HG02759 (cell line): ENCODE measurements around the gene NPDC1.

Source experiments
- ATAC-seq: cut with Tn5 transposase; IDR thresholded peaks from one replicate; pipeline ENCODE4 v1.9.1; 2021; ENCODE audit warnings: mild to moderate bottlenecking, moderate library complexity; ENCODE audit not compliant: unreplicated experiment

Gene NPDC1

DNA sequence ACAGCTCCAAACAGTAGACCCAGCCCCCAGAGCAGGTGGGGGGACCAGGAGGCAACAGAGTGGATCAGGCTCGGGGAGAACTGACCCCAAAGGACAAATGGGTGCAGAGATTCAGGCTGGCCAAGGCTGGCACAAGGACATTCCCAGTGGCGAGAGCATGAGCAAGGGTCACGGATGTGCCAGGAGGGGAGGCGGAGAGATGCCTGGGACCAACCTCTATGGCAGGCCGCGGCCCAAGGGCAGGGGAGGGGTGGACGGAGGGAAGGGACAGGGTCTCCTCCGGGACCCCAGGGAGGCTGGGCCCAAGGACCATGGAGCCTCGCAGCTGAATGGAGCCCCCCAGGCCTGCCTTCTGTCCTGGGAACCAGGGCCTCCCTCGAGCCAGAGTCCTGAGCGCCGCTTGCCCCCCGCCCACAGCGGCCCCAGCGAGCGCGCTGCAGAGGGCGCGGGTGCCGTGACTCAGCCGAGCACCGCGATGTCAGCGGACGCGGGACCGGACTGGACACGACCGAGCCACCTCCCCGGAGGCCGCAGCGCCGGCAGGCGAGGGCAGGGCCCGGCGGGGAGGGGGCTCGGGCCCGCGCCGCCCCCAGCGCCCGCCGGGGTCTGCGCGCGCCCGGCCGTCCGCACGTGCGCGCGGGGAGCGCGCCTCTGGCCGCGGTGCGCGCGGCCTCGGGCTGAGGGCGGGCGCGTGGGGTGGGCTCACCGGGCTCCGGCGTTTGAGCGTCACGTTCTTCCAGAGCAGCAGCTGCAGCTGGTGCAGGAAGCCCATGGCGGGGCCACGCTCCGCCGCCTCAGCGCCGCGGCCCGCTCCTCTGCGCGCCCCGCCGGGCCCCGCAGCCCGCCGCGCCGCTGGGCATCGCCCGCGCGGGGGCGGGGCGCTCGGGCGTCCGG lies 18.4 kb downstream of the NPDC1 start, which contains the start of gene ABCA2:
Gene ABCA2, minus strand, starts transcription at position 869 of the 894 bp plus-strand sequence. Its CDS starts 97 bp downstream, at position 772.
- ATAC-seq = peak; percentile 18

DNA sequence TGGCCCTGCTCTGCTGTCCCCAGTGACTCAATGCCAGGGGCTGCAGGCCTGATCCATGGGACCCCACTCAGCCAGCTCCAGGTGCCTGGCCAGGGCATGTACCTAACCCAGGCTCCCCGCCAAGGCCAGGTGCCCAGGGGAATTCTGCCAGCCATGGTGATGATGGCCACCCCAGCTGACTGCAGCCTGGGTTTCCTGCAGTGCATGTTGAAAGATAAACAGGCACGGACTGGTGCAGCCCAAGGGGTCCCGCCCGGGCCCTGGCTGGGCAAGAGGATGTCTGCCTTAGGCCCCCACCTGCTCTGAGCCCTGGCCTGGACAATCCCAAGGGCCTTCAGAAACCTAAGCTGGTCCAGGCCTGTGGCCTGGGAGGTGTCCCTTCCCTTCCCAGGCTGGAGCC lies 19.1 kb downstream of the NPDC1 start:
- no peak for ATAC-seq

DNA sequence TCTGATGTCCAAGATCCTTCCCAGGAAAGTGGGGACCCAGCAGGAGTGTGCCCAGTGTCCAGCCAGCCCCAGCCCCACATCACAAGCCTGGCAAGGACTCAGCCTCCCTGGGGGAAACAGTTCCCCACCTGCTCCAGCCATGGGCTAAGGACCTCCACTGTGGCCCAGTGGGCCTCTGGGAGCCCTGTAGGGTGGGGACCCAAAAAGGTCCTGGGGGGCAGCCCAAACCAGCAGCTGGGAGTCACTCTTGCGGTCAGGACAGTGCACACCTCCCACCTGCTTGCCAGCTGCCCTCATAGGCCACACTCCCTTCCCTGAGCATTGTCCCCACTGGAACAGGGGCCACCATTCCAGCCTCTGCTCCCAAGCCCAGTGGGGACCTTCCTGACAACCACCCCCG lies 19.6 kb downstream of the NPDC1 start:
- no peak for ATAC-seq

DNA sequence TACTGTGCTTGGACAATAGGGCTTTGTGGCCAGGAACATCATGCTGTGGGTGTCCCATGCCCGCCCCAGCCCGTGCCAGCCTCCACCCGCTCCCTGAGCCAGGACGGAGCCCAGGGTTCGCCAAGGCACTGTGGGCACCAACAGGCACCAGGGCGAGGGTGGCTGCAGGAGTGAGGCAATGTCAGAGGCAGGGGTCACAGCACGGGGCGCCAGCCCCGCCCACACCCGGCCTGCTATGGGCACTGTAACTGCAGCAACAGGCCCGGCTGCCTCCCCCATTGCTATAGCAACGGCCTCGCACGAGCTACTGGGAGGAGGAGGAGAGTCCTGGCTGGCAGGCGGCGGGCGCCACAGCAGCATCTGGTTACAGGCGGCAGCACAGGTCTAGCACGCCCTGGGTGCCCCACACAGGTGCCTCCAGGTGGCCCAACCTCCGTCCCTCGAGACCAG lies 20.4 kb downstream of the NPDC1 start:
- no peak for ATAC-seq

DNA sequence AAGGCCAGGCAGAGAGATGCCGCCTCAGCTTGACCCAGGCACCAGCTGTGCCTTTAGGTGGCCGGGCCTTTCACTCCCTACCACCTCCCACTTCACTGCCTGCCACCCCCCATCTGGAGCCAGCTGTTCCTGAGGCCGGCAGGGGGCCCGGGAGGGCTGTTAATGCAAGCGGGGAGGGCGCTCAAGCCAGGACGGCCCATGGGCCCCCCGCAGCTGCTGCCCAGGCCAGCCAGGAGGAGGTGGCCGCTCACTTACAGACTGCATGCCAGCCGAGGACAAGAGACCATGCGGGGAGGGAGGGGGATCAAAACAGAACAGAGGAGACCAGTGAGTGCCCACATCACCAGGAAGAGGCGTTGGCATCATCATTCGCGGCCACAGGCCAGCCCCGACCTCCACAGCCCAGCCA lies 22.4 kb downstream of the NPDC1 start:
- ATAC-seq = no peak

DNA sequence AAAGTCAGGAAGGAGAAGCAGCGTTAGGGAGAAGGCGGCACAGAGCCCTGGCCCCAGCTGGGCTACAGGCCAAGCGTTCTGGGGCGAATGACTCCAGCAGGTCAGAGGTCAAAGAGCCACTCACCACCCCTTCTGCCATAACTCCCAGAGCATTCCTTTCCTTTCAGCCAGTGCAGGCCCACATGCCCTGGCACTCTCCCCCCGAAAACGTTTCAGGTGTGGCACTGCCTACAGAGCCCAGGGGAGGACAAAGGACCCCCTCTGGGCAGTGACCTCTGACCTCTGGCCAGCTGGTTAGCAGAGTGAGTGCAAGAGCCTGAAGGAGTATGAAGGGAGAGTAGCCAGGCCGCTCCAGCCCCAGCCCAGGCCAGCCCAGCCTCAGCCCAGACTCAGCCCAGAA lies 22.8 kb downstream of the NPDC1 start:
- no peak for ATAC-seq

DNA sequence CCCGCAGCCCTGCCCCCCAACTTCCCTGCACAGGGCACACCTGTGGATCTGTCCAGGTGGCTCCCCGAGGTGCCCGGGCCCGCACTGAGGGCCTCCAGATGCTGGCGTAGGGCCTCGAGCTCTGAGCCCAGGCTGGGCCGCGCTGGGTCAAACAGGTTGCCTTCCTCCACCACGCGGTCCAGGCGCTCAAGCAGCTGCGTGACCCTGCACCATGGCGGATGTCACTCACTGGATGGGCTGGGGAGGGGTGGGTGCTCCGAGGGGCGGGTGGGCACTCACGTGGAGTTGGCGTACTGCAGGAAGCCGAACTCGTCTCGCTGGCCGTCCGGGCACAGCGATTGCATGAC lies 23.3 kb downstream of the NPDC1 start:
- no peak for ATAC-seq

DNA sequence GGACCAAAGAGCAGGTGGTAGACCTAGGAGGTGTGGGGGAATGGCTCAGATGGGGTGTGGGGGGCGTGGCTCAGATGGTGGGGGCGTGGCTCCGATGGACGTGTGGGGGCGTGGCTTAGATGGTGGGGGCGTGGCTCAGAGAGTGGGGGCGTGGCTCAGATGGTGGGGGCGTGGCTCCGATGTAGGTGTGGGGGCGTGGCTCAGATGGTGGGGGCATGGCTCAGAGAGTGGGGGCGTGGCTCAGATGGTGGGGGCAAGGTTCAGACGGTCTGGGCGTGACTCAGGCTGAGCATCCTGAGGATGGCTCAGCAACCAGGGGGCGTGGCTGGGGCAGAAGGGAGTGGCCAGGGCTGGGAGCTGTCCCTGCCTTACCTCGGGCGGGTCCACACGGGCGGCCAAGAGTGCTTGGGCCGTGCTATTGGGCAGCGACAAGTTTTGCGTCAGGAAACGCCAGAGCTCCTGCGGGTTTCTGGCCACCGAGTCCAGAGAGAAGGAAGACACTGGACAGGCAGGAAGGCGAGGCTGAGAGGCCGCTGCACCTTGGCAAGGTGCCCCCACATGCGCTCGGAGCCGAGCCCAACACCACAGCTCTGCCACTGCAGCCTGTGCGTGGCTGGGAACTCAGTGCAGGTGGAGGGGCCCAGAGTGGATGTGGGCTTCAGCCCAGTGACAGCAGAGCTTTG lies 23.9 kb downstream of the NPDC1 start:
- no peak for ATAC-seq

DNA sequence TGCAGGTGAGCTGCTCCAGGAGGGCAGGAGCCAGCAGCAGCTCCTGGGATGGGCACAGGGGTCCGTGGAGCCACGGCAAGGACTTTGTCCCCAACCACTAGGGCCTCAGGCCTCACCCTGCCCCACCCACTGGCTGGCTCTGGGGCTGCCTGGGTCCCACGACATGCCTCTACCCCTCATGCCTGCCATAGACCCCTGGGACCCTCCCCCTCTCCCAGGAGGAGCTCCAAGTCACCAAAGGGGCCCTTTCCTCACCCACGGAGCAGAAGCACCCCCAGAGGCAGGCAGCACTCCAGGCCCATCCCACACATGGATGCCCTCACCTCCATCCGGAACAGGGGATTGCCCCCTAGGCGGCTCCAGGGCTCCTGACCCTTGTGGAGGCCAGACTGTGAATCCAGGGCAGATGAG lies 24.4 kb downstream of the NPDC1 start:
- ATAC-seq = no peak

DNA sequence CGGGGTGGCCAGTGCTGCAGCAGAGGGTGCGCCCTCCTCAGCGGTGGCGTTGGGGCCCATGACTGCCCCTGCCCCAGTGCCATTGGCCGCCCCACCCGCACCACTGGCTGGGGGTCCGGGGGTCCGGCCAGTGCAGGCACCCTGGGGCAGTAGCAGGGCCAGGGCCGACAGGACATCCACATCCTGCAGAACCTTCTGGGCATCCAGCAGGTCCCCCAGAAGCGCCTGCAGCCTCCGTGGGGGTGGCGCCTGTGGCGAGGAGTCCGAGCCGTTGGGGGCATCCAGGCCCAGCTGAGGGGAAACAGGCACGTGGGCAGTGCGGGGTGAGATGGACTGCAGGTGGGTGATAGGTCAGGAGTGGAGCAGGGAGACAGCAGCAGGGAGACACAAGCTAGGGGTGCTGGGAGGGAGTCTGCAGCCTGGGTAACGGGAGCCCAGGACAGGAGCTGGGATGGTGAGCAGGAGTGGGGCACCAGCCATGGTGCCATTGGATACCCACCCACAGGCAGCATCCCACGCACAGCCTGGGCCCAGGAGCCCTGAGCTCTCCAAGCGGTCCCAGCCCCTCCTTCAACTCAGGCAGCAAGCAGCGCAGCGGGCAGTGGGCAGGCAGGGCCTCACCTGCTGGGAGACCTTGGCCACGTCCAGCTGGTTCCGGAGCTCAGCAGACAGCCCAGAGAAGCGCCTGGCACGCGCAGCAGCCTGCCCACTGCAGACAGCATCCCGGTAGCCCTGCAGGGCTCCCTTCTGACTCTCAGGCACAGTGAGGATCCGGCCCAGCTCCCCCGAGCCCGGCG lies 25.0 kb downstream of the NPDC1 start:
- ATAC-seq = no peak

DNA sequence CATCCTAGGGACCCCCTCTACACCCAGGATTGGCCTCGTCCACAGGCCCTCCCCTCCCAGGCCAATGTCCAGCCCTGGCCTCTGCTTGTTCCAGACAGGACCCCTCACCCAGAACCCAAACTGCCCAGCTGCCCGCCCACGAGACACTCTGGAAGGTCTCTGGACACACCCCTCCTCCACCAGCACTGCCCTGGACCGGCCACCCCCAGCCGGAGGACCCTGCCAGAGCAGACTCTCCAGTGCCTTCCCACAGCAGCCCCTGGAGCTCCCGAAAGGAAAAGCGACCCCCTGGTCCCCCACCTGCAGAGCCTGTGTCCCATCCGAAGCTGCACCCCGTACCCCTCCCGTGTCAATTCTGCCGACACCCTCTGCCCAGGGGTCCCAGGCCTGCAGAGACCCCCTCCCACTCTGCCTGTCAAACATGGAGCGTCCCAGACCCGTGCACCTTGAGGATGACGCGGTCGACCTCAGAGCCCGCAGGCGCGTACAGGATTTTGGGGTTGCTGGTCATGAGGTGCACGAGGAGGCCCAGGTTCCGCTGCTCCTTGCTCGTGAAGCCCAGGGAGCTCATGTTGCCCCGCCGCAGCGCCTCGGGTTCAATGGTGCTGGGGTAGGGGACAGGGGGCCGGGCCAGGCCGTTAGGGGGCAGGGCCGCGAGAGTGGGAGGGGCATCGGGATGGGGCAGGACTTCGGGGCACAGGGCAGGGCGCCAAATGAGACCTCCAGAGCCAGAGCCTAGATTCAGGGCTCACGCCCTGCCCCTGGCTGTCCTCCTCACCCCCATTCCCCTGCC lies 25.9 kb downstream of the NPDC1 start:
- no peak for ATAC-seq

DNA sequence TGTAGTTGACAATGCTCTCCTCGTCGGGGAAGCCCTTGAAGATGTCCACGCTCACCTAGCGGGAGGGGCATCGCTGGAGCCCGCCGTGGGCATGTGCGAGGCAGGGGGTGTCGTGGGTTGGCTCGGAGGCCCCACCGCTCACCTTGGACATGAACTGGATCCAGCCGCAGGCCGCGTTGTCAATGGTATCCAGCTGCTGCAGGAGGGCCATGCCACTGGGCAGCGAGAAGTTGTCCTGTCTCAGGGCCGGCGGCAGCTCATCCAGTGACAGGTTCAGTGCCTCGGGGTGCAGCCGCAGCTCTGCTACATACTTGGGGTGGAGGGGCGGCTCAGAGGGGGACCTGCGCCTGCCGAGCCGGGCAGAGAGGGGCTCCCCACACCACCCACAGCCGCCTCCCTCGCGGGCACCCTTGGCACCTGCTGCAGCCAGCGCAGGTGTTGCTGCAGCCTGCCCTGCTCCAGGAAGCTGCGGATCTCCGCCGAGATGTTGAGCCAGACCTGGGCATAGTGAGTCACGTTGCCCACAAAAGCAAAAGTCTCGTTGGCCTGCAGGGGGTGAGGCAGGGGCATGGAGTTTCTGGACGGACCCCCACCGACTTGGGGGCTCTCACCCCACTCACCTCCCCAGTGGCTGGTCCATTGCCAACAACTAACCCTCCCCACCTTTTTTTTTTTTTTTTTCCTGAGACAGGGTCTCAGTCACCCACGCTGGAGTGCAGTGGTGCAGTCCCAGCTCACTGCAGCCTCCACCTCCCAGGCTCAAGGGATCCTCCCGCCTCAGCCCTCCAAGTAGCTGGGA lies 27.0 kb downstream of the NPDC1 start:
- ATAC-seq = no peak

DNA sequence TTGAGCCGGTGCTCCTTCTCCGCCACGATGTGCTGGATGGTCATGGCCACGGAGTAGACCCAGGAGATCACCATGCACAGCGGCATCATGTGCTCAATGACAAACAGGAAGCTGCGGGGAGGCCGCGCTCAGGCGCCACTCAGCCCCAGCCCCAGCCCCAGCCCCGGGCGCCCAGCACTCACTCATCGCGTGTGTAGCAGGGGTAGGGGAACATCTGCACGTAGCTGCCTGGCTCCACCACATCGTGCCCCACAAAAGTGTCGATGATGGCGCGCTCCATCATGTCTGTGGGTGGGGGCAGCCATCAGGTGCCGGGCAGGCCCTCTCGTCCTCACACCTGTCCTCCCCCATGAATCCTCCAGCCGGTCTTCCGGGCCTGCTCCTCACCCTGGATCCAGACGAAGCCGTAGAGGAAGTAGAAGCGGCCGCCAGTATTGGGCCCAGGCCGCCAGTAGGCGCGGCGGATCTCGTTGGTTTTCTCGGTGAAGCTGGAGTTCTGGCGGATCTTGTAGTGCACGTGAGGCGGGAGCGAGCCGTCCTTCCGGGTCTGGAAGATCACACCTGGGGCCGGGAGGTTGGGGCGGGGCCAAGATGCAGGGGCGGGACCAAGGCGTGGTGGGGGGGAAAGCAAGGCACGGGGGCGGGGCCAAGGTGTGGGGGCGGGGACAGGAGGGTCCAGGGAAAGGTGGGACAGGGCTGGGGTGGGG lies 28.0 kb downstream of the NPDC1 start:
- ATAC-seq = no peak

DNA sequence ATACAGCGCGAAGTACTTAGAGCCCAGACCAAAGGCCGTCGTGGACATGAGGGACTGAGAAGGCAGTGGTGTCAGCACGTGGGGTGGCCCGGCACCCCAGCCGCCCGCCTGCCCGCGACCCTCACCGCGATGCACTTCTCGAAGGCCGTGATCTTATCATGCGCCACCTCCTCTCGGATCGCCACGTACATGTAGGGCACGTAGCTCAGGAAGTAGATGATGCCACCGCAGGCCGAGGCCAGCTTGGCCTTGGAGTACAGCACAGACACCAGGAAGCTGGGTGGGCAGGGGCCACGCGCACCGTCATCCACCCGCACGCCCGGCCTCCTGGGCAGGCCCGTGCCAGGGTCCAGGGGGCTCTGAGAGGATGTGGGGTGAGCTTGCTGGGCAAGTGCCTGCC lies 28.9 kb downstream of the NPDC1 start:
- ATAC-seq = no peak

DNA sequence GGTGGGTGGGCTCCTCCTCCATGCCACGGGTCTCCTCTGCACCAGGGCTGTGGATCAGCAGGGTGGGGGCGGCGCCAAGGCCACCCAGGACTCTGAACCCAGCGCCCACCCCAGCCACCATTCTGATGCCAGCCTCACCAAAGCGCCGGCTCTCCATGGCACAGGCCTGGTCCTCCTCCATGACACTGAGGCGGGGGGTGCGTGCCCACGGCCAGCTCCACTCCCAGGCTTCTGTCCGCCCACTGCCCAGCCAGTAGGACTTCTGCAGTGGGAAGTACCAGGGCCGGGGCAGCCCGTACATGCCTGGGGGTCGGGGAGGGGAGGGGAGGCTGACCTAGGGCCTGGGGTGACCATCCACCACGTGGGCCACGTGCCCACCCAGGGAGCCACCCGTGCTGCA lies 29.5 kb downstream of the NPDC1 start:
- no peak for ATAC-seq

DNA sequence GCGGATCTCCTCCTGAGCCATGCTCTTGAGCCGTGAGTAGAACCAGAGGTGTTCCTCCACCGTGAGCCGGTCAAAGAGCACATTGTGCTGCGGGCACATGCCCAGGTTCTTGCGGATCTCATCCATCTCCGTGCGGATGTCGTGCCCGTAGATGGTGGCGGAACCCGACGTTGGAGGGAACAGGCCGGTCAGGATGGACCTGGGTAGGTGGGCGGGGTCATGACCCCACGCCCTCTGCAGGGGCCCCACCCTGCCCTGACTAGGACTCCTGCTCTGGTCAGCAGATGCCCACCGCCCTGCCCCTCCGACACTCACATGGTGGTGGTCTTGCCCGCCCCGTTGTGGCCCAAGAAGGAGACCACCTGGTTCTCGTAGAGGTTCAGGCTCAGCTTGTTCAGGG lies 30.0 kb downstream of the NPDC1 start:
- ATAC-seq = no peak

DNA sequence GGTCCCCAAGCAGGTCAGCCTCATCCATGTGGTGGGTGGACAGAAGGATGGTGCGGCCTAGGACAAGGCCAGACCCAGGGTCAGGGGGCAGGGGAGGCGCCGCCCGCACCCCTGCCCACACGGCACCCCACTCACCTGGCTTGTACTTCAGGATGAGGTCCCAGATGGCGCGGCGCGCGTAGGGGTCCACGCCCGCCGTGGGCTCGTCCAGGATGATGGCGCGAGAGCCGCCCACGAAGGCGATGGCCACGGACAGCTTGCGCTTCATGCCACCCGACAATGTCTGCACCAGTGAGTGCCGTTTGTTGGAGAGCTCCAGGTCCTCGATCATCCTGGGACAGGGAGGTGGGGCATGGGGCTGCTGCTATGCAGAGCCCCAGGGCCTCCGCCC lies 30.4 kb downstream of the NPDC1 start:
- no peak for ATAC-seq

DNA sequence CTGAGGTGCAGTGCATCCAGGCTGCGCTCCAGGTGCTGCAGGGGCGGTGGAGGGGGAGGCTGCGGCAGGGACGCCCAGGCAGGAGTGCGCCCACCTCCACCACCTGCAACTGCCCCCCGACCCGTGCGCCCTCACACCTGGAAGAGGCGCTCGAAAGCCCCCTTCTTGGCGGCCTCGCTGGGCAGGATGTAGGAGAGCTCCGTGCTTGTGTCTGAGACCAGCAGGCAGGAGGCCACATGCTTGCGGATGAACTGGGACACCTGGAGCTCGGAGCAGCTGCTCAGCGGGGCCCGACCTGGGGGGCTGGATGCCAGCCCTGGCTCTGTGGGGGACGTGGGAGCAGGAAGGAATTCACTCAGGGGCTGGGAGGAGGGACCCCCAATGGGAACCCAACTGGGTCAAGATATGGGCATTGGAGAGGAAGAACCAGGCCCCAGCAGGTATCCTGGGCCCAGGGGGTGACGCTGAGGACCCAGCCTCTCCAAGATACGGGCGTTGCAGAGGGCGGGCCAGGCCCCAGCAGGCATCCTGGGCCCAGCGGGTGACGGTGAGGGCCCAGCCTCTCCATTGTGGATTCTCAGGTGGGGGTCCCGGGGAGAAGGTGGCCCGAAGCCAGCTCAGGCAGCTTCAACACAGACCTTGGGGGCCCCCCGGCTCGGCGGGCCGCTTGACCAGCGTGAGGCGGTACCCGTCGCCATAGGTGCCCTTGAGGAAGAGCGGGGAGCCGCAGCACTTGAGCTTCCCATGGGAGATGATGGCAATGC lies 31.0 kb downstream of the NPDC1 start:
- ATAC-seq = no peak

DNA sequence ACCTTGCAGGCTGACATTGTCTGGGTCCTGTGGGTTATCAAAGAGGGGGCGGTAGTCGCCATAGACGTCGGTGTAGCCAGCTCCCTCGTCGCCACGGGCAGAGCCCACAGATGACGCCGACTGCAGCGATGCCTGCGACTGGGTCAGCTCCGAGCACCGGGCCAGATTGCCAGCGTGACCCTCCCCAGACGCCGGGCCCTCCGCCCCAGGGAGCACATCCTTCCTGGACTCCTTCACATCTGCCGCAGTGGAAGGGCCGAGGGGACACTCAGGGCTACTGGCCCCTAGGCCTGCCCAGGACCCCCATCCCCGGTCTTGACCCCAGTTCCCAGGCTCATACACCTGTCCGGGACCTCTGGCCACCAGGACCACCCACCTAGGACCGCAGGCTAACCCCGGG lies 31.8 kb downstream of the NPDC1 start:
- ATAC-seq = no peak
